Measurements from ENCODE around the gene HOXA3.

The HOXA3 gene

DNA sequence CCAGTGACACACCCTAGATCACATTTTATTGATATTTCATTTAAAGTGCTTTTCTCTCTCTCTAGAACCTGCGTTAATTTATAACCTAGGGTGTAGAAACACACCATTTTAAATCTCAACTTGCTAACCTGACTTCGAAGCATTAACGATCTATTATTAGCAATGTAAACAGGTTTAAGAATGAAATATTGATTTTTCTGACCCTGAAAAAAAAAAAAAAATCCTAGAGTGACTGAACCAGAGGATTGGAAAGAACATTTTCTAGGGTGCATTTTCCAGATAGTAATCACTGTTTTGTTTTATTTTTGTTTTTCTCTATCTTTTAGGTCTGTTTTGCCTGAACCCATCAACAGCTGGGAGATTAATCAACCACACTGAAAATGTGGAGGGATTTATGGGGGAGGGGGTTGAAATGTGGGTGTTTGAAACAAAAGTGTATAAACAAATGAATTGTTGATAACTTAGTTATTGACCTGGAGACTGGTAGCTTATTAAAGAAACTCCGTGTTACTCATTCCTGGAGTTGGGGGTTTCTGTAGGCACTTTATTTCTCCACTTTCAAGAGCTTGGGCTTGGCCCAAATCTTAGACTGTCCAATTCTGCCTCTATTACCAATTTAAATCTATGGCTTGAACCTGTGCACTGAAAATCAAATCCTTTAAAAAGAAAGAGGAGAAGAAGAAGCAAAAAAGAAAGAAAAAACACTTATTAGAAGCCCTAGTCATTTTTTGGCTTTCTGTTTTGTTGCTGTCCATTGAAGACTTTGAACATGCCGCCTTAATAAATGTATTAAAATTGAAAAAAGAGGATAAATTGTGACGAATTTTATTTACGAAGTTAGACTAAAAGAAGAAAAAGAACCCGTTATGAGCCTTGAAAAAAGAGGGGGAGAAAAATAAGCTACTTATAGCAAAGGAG, 52.7 kb downstream of the HOXA3 start:
- H3K9me3 Mint-ChIP-seq, result no peaks in the 10 kb centered on the region
- H3K27ac Mint-ChIP-seq, result no peak overlapping the region
- peaks cover 12 to 35% of the 10 kb centered on the region in 2 donors for H3K36me3 Mint-ChIP-seq
- H3K27me3 Mint-ChIP-seq, result peaks cover 81 to 93% of the 10 kb centered on the region in 2 donors
- H3K4me3 Mint-ChIP-seq, result no peak overlapping the region
- ATAC-seq (replicated peaks), result no peak
- H3K4me1 Mint-ChIP-seq, result peaks cover 37 to 72% of the 10 kb centered on the region in 2 donors
- no peak for DNase-seq

DNA sequence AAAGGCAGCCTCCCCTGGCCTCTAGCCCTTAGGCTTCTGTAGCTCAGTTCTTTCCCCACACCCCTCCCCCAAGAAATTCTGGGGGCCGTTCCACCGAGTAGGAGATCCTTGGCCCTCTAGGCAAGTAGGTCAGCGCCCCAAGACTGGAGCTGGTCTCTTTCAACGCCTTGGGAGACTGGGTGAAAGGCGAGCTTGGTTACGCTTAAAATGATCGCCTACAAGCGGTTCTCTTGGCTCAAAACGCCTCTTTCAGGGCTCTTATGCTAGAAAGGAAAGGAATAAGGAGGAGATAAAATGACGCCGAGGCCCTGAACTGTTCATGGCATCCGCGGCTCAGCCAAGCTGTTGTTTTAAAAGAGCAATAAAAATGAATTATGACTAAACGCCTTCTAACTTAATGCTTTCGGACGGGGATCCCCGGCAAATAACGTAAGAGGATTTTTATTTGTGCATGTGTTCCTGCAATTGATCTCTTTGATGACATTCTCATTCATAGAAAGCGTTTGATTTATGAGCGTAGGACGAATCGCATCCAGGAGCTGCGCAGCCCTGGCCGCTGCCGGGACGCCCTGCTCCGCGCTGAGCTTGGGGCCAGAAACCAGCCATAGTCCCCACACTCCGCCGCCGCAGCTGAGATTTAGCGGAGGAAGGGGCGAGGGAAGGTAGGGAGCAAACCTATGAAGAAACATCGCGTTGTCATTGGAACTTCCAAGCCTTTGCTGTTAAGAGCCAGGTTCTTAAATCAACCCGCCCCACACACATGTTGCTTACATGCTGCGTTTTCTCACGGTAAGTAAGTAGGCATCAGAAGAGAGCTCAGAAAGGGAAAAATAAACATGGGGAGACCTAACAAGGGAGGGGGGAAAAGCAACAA, 53.6 kb downstream of the HOXA3 start:
- peak overlapping the region; percentile 72 for H3K27ac Mint-ChIP-seq
- peaks cover 10 to 35% of the 10 kb centered on the region in 2 donors for H3K36me3 Mint-ChIP-seq
- peak overlapping the region; percentile 51 to 61 for H3K4me3 Mint-ChIP-seq
- peaks cover 83 to 95% of the 10 kb centered on the region in 2 donors for H3K27me3 Mint-ChIP-seq
- DNase-seq, result no peak
- no peaks in the 10 kb centered on the region for H3K9me3 Mint-ChIP-seq
- no peak for ATAC-seq (replicated peaks)
- peaks cover 38 to 71% of the 10 kb centered on the region in 2 donors for H3K4me1 Mint-ChIP-seq

DNA sequence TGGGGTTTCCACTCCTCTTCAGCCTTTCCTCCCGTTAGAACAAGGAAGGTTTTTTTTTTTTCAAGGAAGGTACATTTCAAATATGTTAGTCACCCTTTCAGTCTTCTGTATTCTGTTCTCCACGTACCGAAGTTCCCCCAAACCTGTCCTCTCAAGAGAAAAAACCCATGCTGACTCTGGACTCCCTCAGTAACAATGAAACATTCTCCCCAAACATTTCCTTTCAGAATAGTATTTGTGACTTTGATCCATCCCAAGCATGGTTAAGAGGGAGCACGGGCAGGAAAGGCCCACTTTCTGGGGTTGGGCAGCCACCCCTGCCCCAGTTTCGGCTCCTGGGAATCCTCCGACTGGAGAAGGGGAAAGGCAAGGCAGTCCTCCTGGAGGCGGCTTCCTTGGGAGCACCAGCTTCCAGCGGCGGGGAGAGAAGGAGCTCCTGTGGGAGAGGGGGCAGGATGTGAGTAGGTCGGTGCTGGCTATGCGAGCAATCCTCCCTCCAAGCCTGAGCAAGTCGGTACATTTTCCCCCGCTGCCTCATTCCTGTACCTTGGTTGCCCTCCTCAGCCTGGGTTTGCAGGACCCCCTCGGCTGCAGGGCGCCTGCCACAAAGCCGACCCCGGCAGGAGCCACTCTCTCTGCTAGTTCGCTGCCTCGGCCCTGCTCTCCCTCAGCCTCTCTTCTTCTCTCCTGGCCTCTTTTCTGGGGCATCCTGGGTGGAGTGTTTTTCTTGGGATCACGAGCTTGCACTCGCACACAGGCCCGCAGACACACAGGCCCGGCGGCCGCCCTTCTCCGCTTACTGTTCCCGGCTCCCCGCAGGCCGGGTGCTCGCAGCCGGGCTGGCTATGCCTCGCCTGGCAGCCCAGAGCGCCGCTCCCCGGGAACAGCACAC, 54.5 kb downstream of the HOXA3 start:
- peaks cover 36 to 62% of the 10 kb centered on the region in 2 donors for H3K4me1 Mint-ChIP-seq
- peaks cover 80 to 93% of the 10 kb centered on the region in 2 donors for H3K27me3 Mint-ChIP-seq
- H3K9me3 Mint-ChIP-seq, result no peaks in the 10 kb centered on the region
- peaks cover 10 to 33% of the 10 kb centered on the region in 2 donors for H3K36me3 Mint-ChIP-seq
- no peak for ATAC-seq (replicated peaks)
- DNase-seq, result no peak
- peak overlapping the region; percentile 88 to 90 for H3K4me3 Mint-ChIP-seq
- peak overlapping the region; percentile 70 for H3K27ac Mint-ChIP-seq

DNA sequence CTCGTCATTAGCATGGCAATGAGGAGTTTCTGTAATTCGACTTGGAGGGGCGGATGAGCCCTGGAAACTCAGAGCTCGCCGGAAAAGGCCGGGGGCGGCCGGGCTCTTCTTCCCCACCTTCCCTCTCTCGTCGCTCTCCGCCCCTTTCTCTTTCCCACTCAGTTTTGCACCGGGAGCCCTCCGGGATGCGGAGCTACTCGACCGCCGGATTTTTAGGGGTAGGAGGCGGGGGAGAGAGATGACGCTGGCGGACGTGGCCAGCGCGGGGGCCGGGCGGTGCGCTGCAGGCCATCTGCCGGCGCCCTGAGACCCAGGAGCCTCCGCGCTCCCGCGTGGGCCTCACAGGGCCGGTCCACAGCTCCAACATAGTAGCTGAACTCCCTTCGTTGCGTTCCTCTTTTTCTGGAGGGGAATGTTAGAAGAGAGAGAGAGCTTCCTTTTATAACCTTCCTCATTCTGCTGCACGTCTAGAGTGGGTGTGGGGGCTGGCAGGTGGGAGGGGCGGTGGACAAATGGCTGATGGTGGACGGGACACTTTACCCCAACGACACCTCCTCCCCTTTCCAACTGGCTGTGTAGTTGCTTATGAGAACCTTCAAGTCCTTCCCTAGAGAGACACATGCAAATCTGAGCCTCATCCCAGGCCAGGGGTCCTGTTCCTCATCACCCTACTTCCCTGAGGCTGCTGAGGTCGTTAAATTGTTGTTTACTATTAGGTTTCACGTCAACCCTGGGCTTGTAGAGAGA, 55.4 kb downstream of the HOXA3 start:
- no peak for DNase-seq
- peaks cover 31 to 54% of the 10 kb centered on the region in 2 donors for H3K4me1 Mint-ChIP-seq

DNA sequence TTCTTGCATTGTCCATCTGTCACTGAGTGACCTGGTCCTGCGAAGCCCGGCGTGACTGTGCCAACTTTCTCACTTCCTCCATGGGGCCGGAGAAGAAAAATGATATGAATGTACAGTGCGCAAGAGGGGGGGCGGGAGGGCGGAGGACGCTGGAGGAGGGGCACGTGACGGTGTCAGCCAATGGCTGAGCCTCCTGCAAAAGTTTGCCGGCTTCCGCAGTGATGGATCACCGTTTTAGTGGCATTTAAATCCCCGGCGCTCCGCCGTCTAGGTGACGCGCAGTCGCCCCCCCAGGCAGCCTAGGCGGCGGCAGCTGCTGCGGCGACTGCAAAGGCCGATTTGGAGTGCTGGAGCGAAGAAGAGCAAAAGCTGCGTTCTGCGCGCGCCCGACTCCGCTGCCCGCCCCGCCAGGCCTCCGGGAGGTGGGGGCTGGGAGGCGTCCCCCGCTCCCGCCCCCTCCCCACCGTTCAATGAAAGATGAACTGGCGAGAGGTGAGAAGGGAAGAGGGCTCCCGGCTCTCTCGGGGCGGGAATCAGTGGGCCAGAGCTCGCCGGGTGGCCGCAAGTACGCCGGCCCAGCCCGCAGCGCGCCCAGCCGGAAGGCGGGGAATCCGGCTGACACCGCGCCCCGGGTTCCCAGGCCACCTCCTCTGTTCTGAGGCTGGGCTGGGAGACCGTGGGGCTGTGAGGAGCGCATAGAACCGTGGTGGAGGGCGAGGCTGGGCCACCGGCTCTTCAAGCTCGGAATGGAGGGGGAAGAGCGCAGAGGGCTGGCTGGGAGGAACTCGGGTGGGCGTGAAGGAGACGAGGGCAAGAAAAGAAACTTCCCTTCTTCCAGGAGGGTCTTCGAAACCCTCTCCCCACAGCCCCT, 56.3 kb downstream of the HOXA3 start, which contains the start of gene HOXA1:
Gene HOXA1 (minus strand): TSS at position 104 of the 871 bp plus-strand sequence. CDS start 88 bp downstream, at position 16.
- Mint-ChIP-seq H3K36me3 (peaks cover 5 to 22% of the 10 kb centered on the region in 2 donors), H3K4me3 (peak within 1 kb of the TSS; percentile 88 to 90), H3K9me3 (no peaks in the 10 kb centered on the region), H3K27me3 (peaks cover 75 to 92% of the 10 kb centered on the region in 2 donors), H3K27ac (peak within 1 kb of the TSS; percentile 91), H3K4me1 (peaks cover 31 to 50% of the 10 kb centered on the region in 2 donors)
- DNase-seq (peak; percentile 82), ATAC-seq (replicated peaks) (peak; percentile 84 to 87)

More for the DNA sequence above, 55.4 kb downstream of the HOXA3 start:
- ATAC-seq (replicated peaks), result no peak
- H3K9me3 Mint-ChIP-seq, result no peaks in the 10 kb centered on the region
- H3K27me3 Mint-ChIP-seq, result peaks cover 78 to 92% of the 10 kb centered on the region in 2 donors
- peak overlapping the region; percentile 88 to 90 for H3K4me3 Mint-ChIP-seq
- peaks cover 10 to 30% of the 10 kb centered on the region in 2 donors for H3K36me3 Mint-ChIP-seq
- H3K27ac Mint-ChIP-seq, result peak overlapping the region; percentile 91

DNA sequence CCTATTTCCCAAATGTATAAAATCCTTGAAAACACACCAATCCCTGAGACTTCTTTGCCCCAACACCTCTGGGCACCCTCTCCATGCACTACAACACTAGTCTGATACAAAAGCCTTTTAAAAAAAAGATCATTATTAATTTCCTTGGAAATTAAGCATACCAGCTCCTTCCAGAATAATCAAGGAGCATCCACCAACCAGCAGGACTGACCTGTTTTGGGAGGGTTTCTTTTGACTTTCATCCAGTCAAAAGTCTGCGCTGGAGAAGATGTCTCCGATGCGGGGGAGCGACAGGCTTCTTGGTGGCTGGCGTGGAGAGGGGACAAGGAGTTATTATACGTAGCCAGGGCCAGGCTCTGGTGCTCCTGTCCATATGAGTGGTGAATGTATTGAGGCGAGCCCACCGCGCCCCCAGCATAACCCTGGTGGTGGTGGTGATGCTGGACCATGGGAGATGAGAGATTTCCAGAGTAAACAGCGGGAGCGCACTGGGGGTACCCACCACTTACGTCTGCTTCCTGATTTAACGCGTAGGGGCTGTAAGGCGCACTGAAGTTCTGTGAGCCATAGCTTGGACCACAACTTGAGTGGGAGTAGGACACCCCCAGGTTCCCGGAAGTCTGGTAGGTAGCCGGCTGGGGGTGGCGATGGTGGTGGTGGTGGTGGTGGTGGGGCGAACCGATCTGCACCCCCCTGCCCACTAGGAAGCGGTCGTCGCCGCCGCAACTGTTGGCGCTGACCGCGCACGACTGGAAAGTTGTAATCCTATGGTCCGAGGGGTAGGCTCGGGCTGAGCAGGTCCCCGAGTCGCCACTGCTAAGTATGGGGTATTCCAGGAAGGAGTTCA, 57.1 kb downstream of the HOXA3 start:
- peak overlapping the region; percentile 88 to 90 for H3K4me3 Mint-ChIP-seq
- H3K4me1 Mint-ChIP-seq, result peaks cover 31 to 50% of the 10 kb centered on the region in 2 donors
- DNase-seq, result no peak
- ATAC-seq (replicated peaks), result peak; percentile 35 to 37
- peaks cover 5 to 15% of the 10 kb centered on the region in 2 donors for H3K36me3 Mint-ChIP-seq
- no peaks in the 10 kb centered on the region for H3K9me3 Mint-ChIP-seq
- H3K27ac Mint-ChIP-seq, result peak overlapping the region; percentile 91
- peaks cover 75 to 92% of the 10 kb centered on the region in 2 donors for H3K27me3 Mint-ChIP-seq

DNA sequence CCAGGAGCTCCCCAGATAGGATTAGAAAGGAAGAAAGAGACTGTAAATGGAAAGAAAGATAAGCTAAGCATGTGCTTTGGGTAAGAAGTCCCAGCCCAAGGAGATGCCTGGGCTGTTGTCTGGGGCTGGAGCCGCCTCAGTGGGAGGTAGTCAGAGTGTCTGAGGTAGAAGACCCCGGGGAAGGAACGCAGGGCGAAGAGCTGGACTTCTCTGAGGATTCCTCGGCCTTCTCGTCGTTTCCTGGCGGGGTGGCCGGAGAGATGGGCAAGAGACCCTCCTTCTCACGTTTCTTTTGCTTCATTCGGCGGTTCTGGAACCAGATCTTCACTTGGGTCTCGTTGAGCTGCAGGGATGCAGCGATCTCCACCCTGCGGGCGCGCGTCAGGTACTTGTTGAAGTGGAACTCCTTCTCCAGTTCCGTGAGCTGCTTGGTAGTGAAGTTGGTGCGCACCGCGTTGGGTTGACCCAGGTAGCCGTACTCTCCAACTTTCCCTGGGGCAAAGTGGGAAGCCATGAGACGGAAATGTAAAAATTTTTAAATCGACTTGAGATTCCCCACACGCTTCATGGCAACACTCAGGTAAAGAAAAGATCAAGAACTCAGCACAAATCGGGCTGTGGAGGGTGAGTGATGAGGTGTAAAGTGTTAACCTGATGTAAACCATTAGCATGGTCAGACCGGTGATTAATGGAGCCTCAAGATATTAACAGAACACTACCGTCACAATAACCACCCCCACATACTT, 57.9 kb downstream of the HOXA3 start:
- H3K9me3 Mint-ChIP-seq, result no peaks in the 10 kb centered on the region
- ATAC-seq (replicated peaks) (no peak), DNase-seq (no peak)
- H3K4me1 Mint-ChIP-seq, result peaks cover 31 to 46% of the 10 kb centered on the region in 2 donors
- H3K27me3 Mint-ChIP-seq, result peaks cover 76 to 91% of the 10 kb centered on the region in 2 donors
- peak overlapping the region in 1 of 2 donors; percentile 88 for H3K4me3 Mint-ChIP-seq
- peaks cover 3 to 11% of the 10 kb centered on the region in 2 donors for H3K36me3 Mint-ChIP-seq
- H3K27ac Mint-ChIP-seq, result peak overlapping the region; percentile 56

DNA sequence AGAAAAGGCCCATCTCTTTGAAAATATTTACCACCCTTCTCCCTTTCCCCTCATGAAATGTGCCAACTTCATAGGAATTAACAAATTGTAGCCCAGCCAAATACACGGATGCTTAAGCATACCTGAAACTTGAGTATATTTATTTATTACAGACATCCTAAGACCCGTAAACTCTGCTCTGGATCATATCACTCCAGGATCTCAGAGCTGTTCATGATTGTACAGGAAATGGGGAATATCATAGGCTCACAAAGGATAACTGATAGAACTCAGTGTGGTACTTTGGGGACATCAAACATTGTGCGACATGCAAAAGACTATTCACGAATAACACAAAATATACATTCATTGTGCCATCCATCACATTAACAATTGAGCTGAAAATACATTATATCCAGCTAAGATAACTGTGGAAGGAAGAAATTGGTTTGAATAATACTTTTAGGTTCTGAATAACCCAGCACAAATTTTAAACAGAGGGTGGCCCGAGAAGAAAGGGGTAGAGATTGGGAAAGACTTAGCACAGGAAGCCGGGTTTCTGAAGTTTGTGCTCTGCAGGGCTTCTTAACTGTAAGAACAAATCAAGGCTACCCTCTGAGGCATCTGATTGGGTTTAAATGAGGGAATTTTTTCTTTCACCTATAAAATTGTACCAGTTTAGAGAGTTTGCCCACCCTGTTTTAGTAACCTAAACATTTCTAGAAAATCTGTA, 59.0 kb downstream of the HOXA3 start:
- H3K27ac Mint-ChIP-seq, result no peak overlapping the region
- peaks cover 22 to 35% of the 10 kb centered on the region in 2 donors for H3K4me1 Mint-ChIP-seq
- DNase-seq, result no peak
- peaks cover 76 to 89% of the 10 kb centered on the region in 2 donors for H3K27me3 Mint-ChIP-seq
- H3K9me3 Mint-ChIP-seq, result peaks cover 0 to 2% of the 10 kb centered on the region in 2 donors
- no peak for ATAC-seq (replicated peaks)
- H3K36me3 Mint-ChIP-seq, result peaks cover 4 to 5% of the 10 kb centered on the region in 2 donors
- no peak overlapping the region for H3K4me3 Mint-ChIP-seq

DNA sequence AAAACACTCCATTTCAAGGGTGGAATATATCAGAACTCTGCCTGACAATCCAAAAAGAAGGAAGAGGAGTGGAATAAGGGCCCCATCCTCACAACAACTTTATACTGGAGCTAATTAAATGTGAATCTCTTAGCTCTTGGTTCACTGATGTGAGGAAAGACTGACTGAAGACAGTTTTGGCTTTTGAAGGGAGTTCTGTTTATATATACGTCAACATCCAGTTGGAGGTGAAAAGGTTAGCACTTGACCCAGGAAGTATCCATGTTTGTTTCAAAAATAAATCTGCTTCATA, 59.6 kb downstream of the HOXA3 start:
- Mint-ChIP-seq H3K9me3 (peaks cover 0 to 2% of the 10 kb centered on the region in 2 donors), H3K36me3 (peaks cover 4 to 5% of the 10 kb centered on the region in 2 donors), H3K27me3 (peaks cover 74 to 89% of the 10 kb centered on the region in 2 donors), H3K4me3 (no peak overlapping the region), H3K27ac (no peak overlapping the region), H3K4me1 (peaks cover 19 to 32% of the 10 kb centered on the region in 2 donors)
- ATAC-seq (replicated peaks) (no peak), DNase-seq (no peak)

DNA sequence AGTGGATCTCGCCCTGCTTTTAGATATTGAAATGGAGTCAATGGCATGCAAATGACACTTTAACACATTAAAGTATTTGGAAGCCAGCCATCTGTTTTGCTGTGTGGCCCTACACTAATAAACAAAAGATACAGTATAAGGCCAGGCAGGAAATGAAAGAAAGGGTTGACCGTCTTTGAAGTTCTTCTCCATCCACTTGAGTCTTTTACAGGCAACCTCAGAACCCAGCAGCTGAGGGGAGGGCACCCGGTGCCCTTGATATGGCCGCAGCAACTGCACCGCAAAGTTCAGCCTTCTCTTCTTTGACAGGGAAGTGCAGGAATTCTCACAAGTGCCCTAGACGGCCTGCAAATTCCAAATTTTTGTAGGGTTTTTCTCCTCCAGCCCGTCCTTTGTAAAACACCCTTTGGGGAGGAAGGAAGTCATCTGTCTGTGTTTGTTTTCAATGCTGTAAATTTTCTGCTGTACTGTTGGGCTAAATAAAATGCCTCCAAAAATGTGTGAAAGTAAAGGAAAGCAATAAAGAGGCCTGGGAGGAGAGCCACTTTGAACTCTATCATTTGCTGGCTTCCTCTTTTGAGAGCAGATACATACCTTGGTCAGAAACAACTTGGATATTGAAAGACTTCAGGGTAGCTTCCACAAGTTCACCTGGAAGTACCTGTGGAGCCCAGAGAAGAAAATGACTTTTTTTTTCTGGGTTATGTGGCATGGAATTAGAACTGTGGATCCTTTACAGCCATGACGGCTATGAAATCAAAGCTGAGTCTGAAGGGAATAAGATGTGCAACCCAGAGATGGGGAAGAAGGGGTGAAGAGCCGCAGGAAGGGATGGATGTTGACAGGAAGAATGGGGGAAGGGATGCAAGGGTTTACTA, 60.2 kb downstream of the HOXA3 start:
- no peak overlapping the region for H3K4me3 Mint-ChIP-seq
- H3K27me3 Mint-ChIP-seq, result peaks cover 75 to 89% of the 10 kb centered on the region in 2 donors
- peaks cover 0 to 2% of the 10 kb centered on the region in 2 donors for H3K9me3 Mint-ChIP-seq
- peaks cover 14 to 31% of the 10 kb centered on the region in 2 donors for H3K4me1 Mint-ChIP-seq
- no peak overlapping the region for H3K27ac Mint-ChIP-seq
- ATAC-seq (replicated peaks) (no peak), DNase-seq (no peak)
- H3K36me3 Mint-ChIP-seq, result peaks cover 2 to 5% of the 10 kb centered on the region in 2 donors
